Progenitor cell of endocrine pancreas (in vitro differentiated cells): ENCODE data around the gene APC2. TPM values are rescaled to one million over a fixed set of nuclear protein-coding genes. Genes with fewer than 3 reads are reported as not detected.

ENCODE experiments used
- DNase-seq: peaks from one replicate; pipeline ENCODE4 v3.0.0; 2021; ENCODE audit warnings: low spot score; ENCODE audit not compliant: unreplicated experiment
- H3K27ac Mint-ChIP-seq: 2 replicates; pipeline ENCODE4 v1.8.0; 2021; ENCODE audit warnings: mild to moderate bottlenecking, moderate library complexity, mixed read lengths
- H3K27me3 Mint-ChIP-seq: 2 replicates; pipeline ENCODE4 v1.8.0; 2021; ENCODE audit warnings: mixed read lengths
- H3K36me3 Mint-ChIP-seq: 2 replicates; pipeline ENCODE4 v1.8.0; 2022; ENCODE audit warnings: mixed read lengths; ENCODE audit not compliant: insufficient read depth
- H3K4me1 Mint-ChIP-seq: 2 replicates; pipeline ENCODE4 v1.8.0; 2021; ENCODE audit warnings: low read depth, mixed read lengths
- H3K4me3 Mint-ChIP-seq: 2 replicates; pipeline ENCODE4 v1.8.0; 2021; ENCODE audit warnings: low read depth, mild to moderate bottlenecking, moderate library complexity, mixed read lengths
- H3K9me3 Mint-ChIP-seq: 2 replicates; pipeline ENCODE4 v1.8.0; 2021; ENCODE audit warnings: low read depth, mixed read lengths
- total RNA-seq: library from RNA; stranded (reverse); gene quantifications from 2 replicates; pipeline ENCODE4 v1.2.1, GENCODE V29; 2021
- TF ChIP-seq, protein P1 (sequence below): fragments of 200-600 bp; sonication (generic); IDR thresholded peaks from one replicate; pipeline ENCODE4 v1.5.0; 2021; ENCODE audit warnings: antibody characterized with exemption, mild to moderate bottlenecking; ENCODE audit not compliant: unreplicated experiment

APC2 gene
- total RNA-seq, 1 donor from 2014 or later, result 5.8 TPM

DNA sequence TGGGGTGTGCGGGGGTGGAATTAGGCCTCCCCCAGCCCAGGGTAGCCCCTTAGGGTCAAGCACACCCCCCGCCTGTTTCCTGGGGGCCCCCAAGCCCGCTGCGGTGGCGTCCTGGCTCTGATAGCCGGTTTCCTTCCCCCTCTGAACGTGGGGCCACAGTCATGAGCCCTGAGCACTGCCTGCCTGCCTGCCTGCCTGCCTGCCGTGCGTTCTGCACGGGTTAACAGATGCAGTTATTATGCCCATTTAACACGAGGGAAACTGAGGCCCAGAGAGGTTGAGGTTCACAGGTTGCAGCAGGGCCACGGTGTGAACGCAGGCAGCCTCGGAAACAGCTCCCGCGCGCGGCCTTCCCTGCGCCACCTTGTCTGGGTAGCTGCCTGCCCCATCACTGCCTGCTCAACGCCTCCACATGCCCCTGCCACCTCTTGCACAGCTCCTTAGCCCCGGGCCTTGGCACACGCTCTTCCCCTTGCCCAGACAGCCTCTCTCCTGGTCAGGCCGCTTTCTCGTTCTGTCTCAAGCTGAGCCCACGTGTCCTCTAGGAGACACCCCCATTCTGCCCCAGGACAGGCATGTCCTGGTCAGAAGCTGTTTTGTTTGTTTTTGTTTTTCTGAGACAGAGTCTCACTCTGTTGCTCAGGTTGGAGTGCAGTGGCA is 47.4 kb upstream of the APC2 start:
- H3K36me3 Mint-ChIP-seq, result no peaks in the 10 kb centered on the region
- H3K9me3 Mint-ChIP-seq, result no peaks in the 10 kb centered on the region
- H3K27ac Mint-ChIP-seq, result no peak overlapping the region
- no peak for DNase-seq
- TF ChIP-seq, protein P1, sequence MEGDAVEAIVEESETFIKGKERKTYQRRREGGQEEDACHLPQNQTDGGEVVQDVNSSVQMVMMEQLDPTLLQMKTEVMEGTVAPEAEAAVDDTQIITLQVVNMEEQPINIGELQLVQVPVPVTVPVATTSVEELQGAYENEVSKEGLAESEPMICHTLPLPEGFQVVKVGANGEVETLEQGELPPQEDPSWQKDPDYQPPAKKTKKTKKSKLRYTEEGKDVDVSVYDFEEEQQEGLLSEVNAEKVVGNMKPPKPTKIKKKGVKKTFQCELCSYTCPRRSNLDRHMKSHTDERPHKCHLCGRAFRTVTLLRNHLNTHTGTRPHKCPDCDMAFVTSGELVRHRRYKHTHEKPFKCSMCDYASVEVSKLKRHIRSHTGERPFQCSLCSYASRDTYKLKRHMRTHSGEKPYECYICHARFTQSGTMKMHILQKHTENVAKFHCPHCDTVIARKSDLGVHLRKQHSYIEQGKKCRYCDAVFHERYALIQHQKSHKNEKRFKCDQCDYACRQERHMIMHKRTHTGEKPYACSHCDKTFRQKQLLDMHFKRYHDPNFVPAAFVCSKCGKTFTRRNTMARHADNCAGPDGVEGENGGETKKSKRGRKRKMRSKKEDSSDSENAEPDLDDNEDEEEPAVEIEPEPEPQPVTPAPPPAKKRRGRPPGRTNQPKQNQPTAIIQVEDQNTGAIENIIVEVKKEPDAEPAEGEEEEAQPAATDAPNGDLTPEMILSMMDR, result no peak
- no peaks in the 10 kb centered on the region for H3K27me3 Mint-ChIP-seq
- H3K4me3 Mint-ChIP-seq, result peak overlapping the region; percentile 54
- peaks cover 5% of the 10 kb centered on the region for H3K4me1 Mint-ChIP-seq

DNA sequence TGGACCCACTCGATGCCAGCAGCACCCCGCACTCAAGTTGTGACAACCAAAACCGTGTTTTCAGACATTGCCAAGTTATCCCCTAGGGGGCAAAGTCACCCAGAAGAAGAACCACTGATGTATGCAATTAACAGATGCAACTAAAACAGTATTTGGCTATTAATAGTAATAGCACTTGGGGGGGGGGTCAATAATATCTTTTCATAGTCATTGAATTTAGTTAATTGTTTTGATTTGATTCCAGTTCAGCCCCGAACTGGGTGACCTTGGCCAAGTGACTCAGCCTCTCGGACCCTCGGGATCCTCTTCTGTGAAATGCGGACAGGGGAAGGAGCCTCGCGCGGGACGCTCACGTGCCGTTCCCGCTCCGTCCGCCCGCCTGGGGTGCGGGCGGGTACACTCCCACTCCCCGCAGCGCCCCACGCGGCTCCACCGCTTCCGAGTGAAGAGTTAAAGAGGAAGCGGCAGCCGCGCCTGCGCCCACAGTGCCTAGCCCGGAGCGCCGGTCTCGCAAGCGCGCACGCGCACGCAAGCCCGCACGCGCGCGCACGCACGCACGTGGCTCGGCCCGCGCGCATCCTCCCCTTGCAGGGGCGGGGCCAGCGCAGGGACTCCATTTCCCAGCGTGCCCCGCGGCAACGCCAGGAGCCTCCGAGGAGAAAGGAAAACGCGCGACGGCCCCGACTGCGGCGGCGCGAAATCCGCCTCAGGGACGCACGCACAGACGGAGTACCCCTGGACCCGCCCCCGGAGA is 43.0 kb upstream of the APC2 start:
- peak overlapping the region; percentile 94 for H3K27ac Mint-ChIP-seq
- peak; percentile 99 for DNase-seq
- H3K36me3 Mint-ChIP-seq, result peaks cover 3% of the 10 kb centered on the region
- H3K4me1 Mint-ChIP-seq, result peaks cover 25% of the 10 kb centered on the region
- H3K4me3 Mint-ChIP-seq, result peak overlapping the region; percentile 67
- no peaks in the 10 kb centered on the region for H3K27me3 Mint-ChIP-seq
- H3K9me3 Mint-ChIP-seq, result no peaks in the 10 kb centered on the region
- TF ChIP-seq, protein P1, result peak; percentile 63

DNA sequence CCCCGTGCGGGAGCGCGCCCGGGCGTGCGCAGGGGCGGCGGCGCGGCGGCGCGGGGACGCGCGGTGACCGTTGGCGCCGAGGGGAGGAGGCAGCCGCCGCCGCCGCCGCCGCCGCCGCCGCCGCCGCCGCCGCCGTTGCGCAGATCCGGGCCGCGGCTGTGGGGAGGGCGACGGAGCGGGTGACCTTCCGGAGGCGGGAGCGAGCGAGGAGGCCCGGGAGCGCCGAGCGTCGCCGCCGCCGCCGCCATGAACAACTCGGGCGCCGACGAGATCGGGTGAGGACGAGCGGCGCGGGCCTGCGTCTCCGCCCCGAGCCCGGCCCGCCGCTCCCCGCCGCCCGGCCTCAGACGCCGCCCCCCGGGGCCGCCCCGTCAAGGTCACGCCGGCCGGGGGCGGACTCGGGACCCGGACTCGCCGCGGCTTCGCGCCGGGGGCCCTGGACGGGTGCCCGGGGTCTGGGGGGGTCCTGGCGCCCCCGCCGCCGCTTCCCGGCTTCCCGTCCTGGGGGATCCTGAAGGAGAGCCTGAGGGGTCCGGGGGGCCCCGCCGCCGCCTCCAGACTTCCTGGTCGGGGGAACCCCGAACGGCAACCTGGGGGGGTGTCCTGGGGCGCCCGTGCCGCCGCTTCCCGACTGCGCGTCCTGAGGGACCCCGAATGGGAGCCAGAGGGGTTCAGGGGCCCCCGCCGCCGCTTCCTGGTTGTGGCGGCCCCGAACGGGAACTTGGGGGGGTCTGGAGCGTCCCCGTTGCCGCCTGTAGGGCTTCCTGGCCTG is 42.2 kb upstream of the APC2 start, which contains the start of gene DAZAP1:
Gene DAZAP1 (plus strand): TSS at position 59 of the 772 bp plus-strand sequence. CDS start 188 bp downstream, at position 247.
- H3K4me1 Mint-ChIP-seq, result peaks cover 25% of the 10 kb centered on the region
- TF ChIP-seq, protein P1, result no peak
- peaks cover 3% of the 10 kb centered on the region for H3K36me3 Mint-ChIP-seq
- H3K27me3 Mint-ChIP-seq, result no peaks in the 10 kb centered on the region
- peak; percentile 34 for DNase-seq
- H3K27ac Mint-ChIP-seq, result peak within 1 kb of the TSS; percentile 94
- H3K9me3 Mint-ChIP-seq, result no peaks in the 10 kb centered on the region
- peak within 1 kb of the TSS; percentile 92 for H3K4me3 Mint-ChIP-seq

GRCh38 chr19:1408300-1409203 is 41.4 kb upstream of the APC2 start:
- H3K27me3 Mint-ChIP-seq, result no peaks in the 10 kb centered on the region
- H3K4me3 Mint-ChIP-seq, result peak overlapping the region; percentile 92
- peak; percentile 37 for DNase-seq
- H3K4me1 Mint-ChIP-seq, result peaks cover 23% of the 10 kb centered on the region
- peaks cover 3% of the 10 kb centered on the region for H3K36me3 Mint-ChIP-seq
- H3K9me3 Mint-ChIP-seq, result no peaks in the 10 kb centered on the region
- TF ChIP-seq, protein P1, result no peak
- peak overlapping the region; percentile 96 for H3K27ac Mint-ChIP-seq
